Tibial nerve (tissue), 3 donors: ENCODE measurements around the gene UCN3.

ENCODE experiments used
- CTCF ChIP-seq, 5 experiments: fragments of 200-600 bp in 3 of 5; fragments of 450-650 bp in 2 of 5; sonication (generic) in 3 of 5; IDR thresholded peaks; one replicate each; pipeline ENCODE4 v1.5.1; 2016 to 2019; ENCODE audit warnings: antibody characterized with exemption in 5 of 5, mild to moderate bottlenecking in 3 of 5, moderate library complexity in 2 of 5
- POLR2A ChIP-seq, 2 donors: fragments of 450-650 bp; IDR thresholded peaks; one replicate each; pipeline ENCODE4 v1.6.1; 2017; ENCODE audit warnings: antibody characterized with exemption in 2 of 2, mild to moderate bottlenecking in 2 of 2, moderate library complexity in 2 of 2

- TF ChIP-seq POLR2A (IDR thresholded peaks at IDR 0.05) (no peak), CTCF (IDR thresholded peaks at IDR 0.05) (no peak)
Measured at GRCh38 chr10:5400468-5401240, 35.9 kb downstream of the UCN3 start.
